HG03025 (cell line): ENCODE results near the gene MOB2.

Experiments used
- ATAC-seq: cut with Tn5 transposase; IDR thresholded peaks from one replicate; pipeline ENCODE4 v1.9.1; 2021; ENCODE audit warnings: mild to moderate bottlenecking, moderate library complexity; ENCODE audit not compliant: unreplicated experiment, low FRiP score

The MOB2 gene

DNA sequence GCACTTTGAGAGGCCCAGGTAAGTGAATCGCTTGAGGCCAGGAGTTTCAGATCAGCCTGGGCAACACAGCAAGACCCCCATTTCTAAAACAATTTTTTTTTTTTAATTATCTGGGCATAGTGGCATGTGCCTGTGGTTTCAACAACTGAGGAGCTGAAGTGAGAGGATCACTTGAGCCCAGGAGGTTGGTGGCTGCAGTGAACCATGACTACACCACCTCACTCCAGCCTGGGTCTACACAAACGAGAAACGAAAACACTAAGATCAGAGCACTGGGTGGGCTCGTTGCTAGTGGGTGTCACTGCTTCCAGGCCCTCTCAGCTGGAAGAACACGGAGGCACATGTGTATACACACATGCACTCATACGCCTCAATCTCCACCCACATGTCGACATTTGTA, 4.1 kb upstream of the MOB2 start:
- ATAC-seq: no peak

DNA sequence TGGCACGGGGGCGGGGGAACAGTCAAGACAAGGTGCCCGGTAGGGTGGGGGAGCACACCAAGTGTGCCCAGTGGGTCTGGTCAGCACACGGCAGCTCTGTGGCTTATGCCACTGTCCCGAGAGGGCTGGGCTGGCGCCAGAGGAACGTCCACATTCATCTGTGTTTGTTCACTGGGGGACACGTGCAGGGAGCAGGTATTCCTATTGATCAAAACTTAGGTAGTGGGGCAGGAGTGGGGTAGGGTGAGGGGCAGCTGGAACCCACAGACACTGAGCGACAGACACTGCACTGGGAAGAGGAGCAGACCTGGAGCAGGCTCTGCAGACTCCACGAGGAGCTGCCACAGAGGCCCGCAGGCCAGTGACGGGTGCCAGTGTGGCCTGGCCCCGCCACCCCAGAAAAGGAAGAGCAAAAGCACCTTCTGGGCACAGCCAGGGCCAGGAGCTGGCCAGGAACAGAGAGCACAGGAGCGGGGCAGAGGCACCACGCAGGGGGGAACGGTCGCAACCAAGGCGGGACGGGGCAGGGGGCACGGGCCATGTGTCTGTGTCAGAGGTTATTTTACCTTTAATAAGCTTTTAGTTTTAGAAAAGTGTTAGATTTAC, 2.1 kb upstream of the MOB2 start:
- ATAC-seq: no peak

DNA sequence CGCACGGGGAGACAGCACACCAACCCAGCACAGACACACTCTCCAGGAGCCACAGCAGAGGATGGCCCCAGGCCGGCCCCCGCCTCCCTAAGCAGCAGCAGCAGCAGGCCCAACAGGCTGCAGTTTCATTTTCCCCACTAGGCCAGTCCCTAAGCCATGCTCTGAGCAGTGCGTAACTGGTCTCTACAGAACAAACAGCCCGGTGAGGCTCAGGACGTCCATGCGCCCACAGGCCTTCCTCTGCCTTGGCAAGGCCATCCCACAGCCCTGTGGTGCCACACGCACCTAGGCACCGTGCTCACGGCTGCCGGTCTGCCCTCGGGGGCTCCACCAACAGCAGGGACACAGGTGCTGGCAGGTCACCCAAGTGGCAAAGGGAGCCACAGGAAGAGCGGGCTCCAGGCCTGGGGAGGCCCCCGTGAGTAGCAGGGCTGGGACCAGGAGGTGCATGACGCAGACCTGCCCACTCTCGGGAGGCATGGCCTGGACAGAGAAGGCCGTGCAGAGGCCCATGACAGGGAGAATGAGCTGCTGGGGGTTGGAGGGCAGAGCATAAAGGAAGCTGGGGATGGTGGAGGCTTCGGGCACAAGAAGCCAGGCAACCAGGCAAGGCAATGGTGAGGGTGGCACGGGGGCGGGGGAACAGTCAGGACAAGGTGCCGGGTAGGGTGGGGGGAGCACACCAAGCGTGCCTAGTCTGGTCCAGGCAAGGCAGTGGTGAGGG, 1.4 kb upstream of the MOB2 start:
- ATAC-seq: no peak

DNA sequence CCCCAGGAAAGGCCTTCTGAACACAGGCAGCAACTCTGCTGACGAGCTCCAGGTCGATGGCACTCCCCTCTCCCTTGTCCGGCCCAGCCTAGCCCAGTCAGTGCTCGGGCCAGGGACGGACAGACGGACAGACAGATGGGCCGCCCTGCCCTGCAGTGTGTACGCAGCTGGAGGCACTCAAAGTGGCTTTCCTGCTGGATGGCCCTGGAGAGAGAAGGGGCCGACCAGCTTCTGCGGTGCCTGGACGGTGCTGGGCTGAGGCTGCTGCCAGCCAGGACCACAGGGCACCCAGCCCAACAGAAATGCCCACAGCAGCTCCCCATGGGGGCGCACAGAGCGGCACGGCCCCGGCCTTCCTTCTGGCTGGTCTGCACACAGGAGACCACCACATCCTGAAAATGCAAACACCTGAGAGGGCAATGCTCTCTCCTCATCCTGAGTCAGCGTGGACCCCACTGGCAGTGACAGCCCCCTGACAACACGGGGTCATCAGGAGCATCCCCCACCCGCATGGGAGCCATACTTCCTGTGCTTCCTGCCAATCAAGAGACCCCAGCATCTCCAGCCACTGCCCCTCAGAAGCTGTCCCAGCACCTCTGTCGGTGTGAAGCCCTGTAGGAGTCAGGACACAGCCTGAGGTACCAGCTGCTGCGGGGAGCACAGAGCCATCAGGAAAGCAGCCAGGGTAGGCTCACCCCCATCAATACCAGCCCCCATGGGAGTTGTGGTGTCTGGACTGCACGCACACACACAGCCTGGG, 692 bp upstream of the MOB2 start:
- ATAC-seq: no peak

DNA sequence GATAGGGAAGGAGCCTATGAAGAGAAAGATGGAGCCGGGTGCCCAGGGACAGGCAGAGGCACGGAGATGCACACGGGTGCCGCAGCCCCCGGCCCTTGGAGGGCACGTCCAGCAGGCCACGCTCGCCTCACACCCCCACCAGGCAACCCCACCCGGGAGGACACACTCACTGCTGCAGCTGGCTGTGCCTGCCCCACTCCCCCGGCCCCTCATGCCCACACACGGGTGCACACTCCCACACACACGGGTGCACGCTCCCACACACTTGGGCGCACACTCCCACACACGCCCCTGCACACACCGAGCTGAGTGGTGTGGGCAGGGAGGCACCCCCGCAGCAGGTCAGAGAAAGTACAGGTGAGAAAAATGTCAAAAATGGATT, 1.1 kb downstream of the MOB2 start:
- ATAC-seq: no peak

DNA sequence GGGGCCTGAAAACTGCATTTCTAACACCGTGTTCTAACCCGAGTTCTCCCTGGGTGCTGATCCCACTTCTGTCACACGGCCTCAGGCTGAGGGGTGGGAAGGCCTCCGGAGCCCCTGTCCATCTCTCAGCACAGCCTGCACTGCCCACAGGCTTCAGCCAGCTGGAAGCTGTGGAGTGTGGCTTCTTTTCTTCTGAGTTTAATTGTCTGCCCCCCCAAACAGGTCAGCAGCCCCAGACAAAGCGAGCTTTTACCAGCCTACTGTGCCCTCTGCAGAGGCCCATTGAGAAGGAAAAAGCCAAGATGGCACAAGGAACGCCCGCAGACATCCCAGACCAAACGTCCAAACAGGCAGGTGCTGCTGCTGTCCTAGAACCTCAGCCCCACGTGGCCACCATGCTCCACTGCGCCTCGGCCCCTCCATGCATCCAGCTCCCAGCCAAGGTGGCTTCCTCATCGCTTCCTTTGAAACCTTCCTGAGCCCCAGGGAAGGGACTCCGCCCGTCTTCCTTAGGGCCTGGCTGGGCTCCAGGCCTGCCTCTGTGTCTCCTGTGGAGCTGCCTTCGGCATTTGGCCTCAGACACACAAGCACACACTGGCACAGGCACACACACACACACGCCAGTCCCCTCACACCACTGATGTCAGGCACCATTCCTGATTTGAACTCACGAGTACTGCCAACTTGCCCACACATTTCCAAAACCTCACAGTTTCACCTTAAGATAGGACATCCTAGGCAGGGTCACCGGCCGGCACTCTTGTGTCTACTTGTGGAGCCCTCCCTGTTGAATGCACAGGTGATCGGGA, 1.7 kb downstream of the MOB2 start:
- no peak for ATAC-seq

DNA sequence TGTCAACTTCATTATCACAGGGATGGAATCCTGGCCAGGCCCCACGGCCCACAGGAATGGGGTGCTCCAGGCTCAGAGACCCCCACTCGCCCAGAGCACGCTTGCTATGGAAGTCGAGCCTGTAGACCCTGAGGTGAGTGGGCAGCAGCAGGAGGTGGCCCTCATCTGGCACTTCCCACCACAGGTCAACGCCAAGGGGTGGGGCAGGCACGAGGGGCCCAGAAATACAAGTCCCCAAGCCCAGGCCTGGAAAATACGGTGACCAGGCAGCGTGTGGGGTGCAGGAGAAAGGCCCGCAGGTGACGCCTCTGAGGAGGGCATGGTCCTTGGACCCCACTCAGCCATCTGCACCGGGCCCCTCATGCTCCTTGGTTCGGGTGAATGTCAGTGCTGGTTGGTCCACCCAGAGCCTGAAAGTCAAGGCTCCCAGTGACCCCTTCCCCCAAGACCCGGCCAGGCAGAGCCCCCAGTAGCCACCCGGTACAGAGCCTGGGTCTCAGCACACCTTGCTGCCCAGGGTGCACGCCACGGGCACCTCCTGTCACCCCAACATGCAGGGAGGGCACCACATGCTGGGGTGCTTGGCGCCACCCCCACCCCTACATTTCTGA, 2.4 kb downstream of the MOB2 start:
- ATAC-seq: no peak

DNA sequence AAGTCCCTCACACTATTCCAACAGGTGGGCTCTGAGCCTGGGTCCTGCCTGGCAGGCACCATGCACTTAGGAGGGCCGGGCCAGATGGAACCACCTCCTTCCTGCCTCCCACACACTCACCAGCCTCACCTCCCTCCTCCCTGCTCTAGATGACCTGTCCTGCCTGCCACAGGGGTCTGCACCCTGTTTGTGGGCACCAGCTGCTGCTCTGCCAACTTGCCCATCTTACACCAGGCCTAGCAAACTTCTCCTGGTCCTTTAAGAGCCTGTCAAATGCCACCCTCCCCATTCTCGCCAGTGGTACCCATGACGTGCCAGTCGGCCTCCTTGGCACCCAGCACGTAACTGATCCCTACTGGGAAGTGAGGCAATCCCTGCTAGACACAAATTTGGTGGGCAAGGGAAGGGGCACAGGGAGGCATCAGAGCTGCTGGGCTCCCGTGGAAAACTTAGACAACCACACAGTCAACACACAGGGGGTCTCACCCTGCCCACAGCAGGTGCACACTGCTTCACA, 3.1 kb downstream of the MOB2 start:
- no peak for ATAC-seq

DNA sequence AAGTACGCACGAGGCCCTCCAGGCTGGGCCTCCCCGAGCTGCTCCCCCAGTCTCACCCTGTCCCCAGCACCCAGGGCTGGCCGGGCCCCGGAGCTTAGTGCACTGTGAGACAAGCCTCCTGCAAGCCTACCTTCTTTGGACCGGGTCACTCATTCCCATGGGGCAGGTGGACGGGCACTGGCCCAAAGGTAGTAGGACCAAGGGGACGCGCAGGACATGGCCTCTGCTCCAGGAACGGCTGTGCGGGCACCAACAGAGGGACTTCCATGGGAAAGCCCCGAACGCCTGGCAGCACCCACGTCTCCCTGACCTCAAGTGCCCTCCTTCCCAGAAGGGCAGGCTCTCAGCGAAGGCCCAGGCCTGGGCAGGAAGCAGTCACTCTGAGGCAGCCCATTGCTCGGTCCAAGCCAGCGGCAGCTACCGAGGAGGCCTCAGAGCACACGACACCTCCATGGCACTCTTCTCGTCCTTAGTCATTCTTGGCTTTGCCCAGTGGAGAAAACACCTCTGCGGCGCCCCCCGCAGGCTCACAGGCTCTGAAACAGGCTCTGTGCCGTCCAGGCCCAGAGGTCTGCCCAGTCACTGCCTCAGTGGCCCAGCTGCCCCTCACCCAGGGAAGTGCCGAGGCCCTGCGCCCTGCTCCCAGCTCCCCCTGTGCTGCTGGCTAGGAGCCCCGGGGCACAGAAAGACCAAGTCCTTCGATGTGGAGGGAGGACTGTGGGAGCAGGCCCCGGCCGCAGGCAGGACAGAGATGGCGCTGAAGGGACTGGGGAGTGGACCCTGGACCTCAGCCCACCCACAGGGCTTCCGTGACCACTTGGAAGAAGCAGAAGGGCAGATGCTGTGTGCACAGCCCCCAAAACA, 3.8 kb downstream of the MOB2 start:
- no peak for ATAC-seq

DNA sequence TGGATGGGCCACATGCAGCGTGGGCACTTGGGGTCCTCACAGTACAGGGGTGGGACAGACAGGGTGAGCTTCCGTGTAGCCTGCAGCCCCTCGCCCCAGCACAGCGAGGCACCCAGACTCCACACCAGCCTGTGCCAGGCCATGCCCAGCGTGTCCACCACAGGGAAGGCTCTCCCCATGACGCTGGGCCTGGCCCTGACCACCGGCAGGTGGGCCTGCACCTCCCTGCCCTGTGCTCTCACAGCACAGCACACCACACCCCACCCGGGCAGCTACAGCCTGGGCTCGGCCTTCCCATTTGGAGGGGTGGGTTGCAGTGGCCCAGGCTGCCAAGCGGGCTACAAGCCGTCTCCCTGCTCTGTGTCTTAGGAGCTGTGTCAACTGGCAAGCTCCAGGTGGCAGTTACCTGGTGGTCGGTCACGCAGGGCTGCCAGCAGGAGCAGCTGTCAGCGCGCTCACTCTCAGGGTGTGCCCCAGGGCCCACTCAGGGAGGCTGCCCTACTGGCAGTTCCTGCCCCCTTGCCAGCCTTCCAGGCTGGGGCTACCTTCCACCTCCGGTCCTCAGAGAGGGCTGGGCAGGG, 4.6 kb downstream of the MOB2 start:
- ATAC-seq: no peak

DNA sequence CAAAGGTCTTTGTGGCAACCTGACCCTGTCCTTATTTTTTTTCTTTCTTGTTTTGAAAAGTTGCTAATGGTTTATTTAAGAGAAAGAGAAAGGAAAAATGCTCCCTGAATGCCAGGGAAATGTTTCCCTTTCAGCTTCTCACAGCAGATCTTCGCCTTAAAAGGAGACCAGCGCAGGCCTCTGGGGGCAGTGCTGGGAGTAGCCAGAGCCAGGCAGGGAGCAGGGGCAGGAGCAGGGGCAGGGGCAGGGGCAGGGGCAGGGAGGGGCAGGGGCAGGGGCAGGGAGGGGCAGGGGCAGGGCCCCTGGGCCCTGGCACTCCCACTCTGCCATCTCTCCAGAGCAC, 5.1 kb downstream of the MOB2 start:
- no peak for ATAC-seq

DNA sequence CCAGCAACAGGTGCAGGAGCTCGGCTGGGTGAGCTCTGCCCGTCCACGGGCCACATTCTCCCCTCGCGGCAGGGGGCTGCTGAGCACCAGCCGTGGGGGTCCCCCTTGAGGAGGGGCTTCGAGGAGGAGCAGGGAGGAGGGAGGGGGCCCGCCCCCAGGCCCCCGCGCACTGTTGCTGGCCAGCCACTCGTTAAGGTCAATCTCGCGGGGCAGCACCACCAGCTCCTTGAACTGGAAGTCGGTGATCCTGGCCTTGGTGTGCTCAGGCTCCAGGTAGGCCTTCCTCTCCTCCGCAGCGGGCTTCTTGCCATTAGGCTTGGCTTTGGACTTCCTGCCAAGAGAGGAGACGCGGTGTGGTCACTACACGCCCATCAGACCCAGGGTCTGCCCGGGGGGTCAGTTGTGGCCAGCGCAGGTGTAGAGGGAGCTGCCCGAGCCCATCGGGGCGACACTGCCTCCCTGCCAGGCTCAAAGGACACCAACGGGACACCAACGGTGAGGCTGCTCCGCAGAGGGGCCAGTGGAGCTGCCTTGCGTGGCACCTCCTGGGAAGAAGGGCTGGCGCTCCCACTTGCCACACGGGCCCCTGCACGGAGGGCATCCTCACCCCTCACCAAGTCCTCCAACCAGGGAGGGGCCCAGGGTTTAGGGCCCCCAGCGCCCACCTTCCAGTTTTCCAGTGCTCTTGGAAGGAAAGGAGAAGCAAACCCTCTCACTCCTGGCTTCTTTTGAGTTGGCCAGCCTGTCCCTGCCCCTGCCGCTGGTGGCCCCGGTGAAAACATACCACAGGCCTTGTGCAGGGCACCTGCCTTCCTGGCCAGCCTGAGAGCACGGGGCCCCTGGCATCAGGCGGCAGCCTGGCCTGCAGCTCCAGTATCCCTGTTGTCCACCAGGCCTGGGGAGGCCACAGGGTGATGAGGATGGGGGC, 5.8 kb downstream of the MOB2 start:
- ATAC-seq: no peak

DNA sequence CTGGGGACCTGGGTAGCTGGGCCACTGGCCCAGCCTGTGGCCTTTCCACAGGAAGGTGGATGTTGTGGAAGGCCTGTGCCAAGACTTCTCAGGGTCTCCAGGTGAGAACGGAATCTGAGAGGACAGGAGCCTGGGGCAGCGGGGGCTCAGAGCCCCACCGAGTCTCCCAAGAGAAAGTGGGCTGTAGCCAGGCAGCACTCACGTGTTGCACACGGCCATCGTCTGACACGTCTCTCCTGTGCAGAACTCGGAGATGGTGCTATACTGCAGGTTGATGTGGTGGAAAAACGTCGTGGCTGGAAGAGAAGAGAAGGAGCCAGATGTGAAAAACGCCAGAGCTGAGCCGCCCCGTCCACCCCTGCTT, 6.4 kb downstream of the MOB2 start:
- no peak for ATAC-seq

DNA sequence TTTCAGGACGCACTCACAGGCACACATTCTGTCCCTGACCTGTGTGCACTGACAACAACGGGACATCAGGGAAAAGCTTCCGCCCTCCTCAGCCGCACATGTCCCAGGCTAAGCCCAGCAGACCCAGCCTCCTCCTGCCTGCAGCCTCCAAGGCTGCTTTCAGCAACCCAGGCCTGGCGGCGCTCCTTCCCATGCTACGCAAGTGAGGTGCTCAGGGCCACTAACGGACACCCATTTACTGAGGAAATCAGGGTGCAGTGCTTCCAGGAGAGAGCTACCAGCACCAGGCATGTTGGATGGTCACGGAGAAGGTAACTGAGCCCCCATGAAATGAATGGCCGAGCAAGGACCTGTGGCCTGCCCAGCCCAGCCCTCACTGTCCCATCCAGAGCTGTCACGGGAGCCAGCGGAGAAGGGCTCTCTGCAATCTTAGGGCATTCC, 6.9 kb downstream of the MOB2 start:
- no peak for ATAC-seq

DNA sequence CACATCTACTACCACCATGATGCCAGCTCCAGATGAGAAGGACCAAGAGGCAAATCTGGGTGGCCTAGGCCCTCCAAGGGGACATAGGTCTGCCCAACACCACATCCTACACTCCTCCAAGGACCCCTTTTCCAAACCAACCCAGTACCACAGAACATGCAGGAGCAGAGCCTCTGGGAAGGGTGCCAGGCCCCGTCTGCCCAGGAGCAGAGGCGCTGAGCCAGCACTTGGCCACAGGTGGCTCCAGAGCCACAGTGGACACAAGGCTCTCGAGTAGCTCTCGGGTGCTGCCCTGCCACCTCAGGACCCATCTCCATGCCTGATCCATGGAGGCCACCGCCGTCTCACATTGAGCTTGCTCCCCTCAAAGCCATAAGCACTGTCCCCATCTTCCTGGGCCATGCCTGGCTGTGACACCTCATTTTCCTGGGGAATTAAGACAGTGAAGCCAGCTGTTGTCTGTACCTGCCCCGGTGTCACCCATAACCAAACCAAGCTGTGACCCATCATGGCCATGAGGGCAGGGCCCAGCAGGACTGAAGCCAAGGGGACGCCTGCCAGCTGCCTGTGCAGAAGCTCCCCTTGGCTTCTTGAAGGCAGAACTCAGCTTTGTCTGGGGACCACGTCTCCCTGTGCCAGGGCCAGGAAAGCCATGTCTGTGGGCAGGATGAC, 7.4 kb downstream of the MOB2 start:
- no peak for ATAC-seq

DNA sequence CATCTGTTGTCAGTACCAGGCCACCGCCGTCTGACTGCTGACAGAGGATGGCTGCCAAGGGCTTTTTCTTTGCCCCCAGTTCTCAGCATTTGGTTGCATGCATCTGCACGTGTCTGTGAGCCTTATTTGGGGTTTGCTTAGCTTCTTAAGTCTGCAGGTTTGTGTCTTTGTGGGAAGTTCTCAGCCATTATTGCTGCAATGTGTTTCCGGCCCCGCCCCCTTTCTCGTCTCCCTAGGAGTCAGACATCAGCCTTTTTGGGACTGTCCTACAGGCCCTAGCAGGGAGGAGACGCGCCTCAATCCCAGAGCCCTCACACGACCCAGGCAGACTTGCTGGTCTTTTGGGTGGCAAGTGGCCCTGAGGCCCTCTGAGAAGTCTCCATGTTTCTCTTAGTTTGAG, 8.0 kb downstream of the MOB2 start:
- no peak for ATAC-seq

DNA sequence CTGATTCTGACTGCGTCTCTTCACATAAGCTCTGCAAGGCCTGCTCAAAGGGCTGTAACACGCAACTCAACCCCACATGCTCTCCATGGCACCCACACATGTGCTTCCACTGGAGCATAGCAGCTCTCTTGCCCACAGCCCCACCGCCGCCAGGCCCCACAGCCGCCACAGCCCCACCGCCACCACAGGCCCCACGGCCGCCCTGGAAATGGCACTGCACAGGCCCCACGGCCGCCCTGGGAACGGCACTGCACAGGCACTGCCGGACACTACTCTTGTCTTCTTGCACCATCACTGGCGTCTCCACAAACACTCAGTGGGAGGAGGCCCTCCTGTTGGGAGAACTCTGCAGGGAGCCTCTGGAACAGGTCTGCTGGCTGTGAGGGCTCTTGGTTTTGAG, 8.6 kb downstream of the MOB2 start:
- ATAC-seq: no peak
